Esophagus squamous epithelium (tissue), 4 donors: ENCODE data around the gene ATL3.

ENCODE experiments used
- POLR2A ChIP-seq, 4 donors: fragments of 450-650 bp; IDR thresholded peaks; one replicate each; pipeline ENCODE4 v1.6.1; 2017; ENCODE audit warnings: antibody characterized with exemption in 4 of 4, mild to moderate bottlenecking in 4 of 4, moderate library complexity in 3 of 4
- TF ChIP-seq, protein P1 (sequence below), 6 experiments: fragments of 450-650 bp in 4 of 6; fragments of 200-600 bp in 2 of 6; sonication (generic) in 2 of 6; IDR thresholded peaks; one replicate each; pipeline ENCODE4 v1.5.1; 2016 to 2019; ENCODE audit warnings: antibody characterized with exemption in 6 of 6, mild to moderate bottlenecking in 4 of 6, moderate library complexity in 4 of 6

GRCh38 chr11:63614136-63614671 lies 57.0 kb downstream of the ATL3 start, which contains the start of gene PLAAT3:
- TF ChIP-seq, protein P1, sequence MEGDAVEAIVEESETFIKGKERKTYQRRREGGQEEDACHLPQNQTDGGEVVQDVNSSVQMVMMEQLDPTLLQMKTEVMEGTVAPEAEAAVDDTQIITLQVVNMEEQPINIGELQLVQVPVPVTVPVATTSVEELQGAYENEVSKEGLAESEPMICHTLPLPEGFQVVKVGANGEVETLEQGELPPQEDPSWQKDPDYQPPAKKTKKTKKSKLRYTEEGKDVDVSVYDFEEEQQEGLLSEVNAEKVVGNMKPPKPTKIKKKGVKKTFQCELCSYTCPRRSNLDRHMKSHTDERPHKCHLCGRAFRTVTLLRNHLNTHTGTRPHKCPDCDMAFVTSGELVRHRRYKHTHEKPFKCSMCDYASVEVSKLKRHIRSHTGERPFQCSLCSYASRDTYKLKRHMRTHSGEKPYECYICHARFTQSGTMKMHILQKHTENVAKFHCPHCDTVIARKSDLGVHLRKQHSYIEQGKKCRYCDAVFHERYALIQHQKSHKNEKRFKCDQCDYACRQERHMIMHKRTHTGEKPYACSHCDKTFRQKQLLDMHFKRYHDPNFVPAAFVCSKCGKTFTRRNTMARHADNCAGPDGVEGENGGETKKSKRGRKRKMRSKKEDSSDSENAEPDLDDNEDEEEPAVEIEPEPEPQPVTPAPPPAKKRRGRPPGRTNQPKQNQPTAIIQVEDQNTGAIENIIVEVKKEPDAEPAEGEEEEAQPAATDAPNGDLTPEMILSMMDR (IDR thresholded peaks at IDR 0.05) = no peak
- TF ChIP-seq POLR2A (IDR thresholded peaks at IDR 0.05) = peak in 2 of 4 donors; percentile 69 to 72
